ENCODE measurements around the gene CLNK. TPM values are rescaled to one million over a fixed set of nuclear protein-coding genes. Genes with fewer than 3 reads are reported as not detected.
A peak's percentile ranks its signal among the peaks of the same experiment; 100 is the strongest.

Gene CLNK
- total and polyA plus RNA-seq, 2 of the 8 experiments (the other 6 are each of a cell fraction or from before 2014, with no cell fraction given) = not detected

- H3K27me3 ChIP-seq (replicated peaks in 1 of 4; ENCODE audit: control insufficient read depth in 3 of 4, extremely low read depth in 1 of 4, insufficient read depth in 3 of 4, low read length in 3 of 4) = no peaks in the 10 kb centered on the region
- H3K4me1 ChIP-seq (replicated peaks in 1 of 4; ENCODE audit: control insufficient read depth in 3 of 4, insufficient read depth in 4 of 4, low read length in 3 of 4) = no peaks in the 10 kb centered on the region
- H3K23me2 ChIP-seq (ENCODE audit: low read depth, low read length) = no peaks in the 10 kb centered on the region; the same call in 1 of the 2 replicates
- no peak overlapping the region for H3K27ac ChIP-seq (ENCODE audit: low read depth, low read length)
- H3K14ac ChIP-seq (ENCODE audit: insufficient read length) = no peak overlapping the region
- H3K4me3 ChIP-seq (ENCODE audit: extremely low read depth in 1 of 4, insufficient read depth in 2 of 4, low read depth in 3 of 4, low read length in 4 of 4) = no peak overlapping the region
- H2AK5ac ChIP-seq (ENCODE audit: low read depth, low read length) = no peak overlapping the region
- H2BK120ac ChIP-seq (replicated peaks; ENCODE audit: low read depth, low read length) = no peak overlapping the region
- no peak overlapping the region for H3K9ac ChIP-seq (replicated peaks in 1 of 4; ENCODE audit: extremely low read depth in 1 of 4, low read depth in 3 of 4, low read length in 3 of 4)
- no peak overlapping the region for H4K8ac ChIP-seq (ENCODE audit: extremely low read depth, insufficient read depth, low read length)
- H4K5ac ChIP-seq (ENCODE audit: insufficient read length, low read depth, low read length) = no peak overlapping the region
- H2BK15ac ChIP-seq (ENCODE audit: low read length) = no peak overlapping the region
- no peaks in the 10 kb centered on the region for H3K79me2 ChIP-seq (ENCODE audit: control insufficient read depth in 1 of 2, insufficient read depth in 2 of 2, low read length in 2 of 2)
- TF ChIP-seq BRCA1 (IDR thresholded peaks at IDR 0.05; ENCODE audit: low read depth, low read length) (no peak), MAFK (IDR thresholded peaks at IDR 0.05; ENCODE audit: low read depth, low read length) (peak; percentile 84)
- H2AFZ ChIP-seq (ENCODE audit: low read length) = no peak overlapping the region
- DNase-seq (ENCODE audit: low read depth in 1 of 2, low spot score in 2 of 2) (no peak), FAIRE-seq (no peak)
- no peak overlapping the region for H2BK20ac ChIP-seq (ENCODE audit: low read length)
- no peaks in the 10 kb centered on the region for H3K9me3 ChIP-seq (ENCODE audit: insufficient read depth in 2 of 2, low read depth in 1 of 2, low read length in 1 of 2)
- ChIA-PET POLR2A (ENCODE audit: partially characterized antibody) (no interaction called here), CTCF (ENCODE audit: partially characterized antibody) (interaction anchor here (0.6 kb wide), 1 partner anchor 1199 kb away, joined by 5 read pairs; no protein-coding TSS in a partner anchor)
- 91% methylated on average over 3 of the region's 3 CpGs; no CpG with 5 or more reads in 1 of the 2 experiments for WGBS, 2 experiments (ENCODE audit: extremely low coverage in 1 of 2, insufficient coverage in 1 of 2, insufficient read length in 1 of 2, insufficient replicate concordance in 2 of 2, low coverage in 1 of 2, low lambda C conversion rate in 2 of 2, missing lambda C conversion rate in 1 of 2)
- no peaks in the 10 kb centered on the region for H3K36me3 ChIP-seq (ENCODE audit: control insufficient read depth in 2 of 4, insufficient read depth in 4 of 4, low read length in 3 of 4)
- no peaks in the 10 kb centered on the region for H3K79me1 ChIP-seq (ENCODE audit: low read depth, low read length)
- no peak overlapping the region for H3K4ac ChIP-seq (replicated peaks; ENCODE audit: insufficient read length, low read depth, low read length)
- no peak overlapping the region for H2BK5ac ChIP-seq (ENCODE audit: low read depth, low read length)
- no peak overlapping the region for H2BK12ac ChIP-seq (ENCODE audit: low read depth, low read length)
- no peak overlapping the region for H3K56ac ChIP-seq (replicated peaks; ENCODE audit: insufficient read length, low read depth, low read length)
- no peak overlapping the region for H3K4me2 ChIP-seq (ENCODE audit: insufficient read depth in 1 of 2, low read depth in 2 of 2, low read length in 2 of 2)
- H4K20me1 ChIP-seq (replicated peaks in 1 of 2; ENCODE audit: control insufficient read depth in 1 of 2, insufficient read depth in 2 of 2, low read length in 2 of 2) = no peaks in the 10 kb centered on the region
- no peak overlapping the region for H3K18ac ChIP-seq (ENCODE audit: extremely low read depth, low read length)
- no peak overlapping the region for H3K23ac ChIP-seq (ENCODE audit: insufficient read length)
- H4K91ac ChIP-seq (replicated peaks; ENCODE audit: insufficient read length, low read length) = no peak overlapping the region
Measured at GRCh38 chr4:10672379-10672778, 12.2 kb downstream of the CLNK start.
